HG03354 (cell line): ENCODE measurements around the gene KIF24.
"Not testable (repeated sequence)": the region's sequence is repeated elsewhere in the genome, so short reads cannot be mapped to it uniquely, and the experiment has no call there.

Source experiments
- ATAC-seq: cut with Tn5 transposase; IDR thresholded peaks from one replicate; pipeline ENCODE4 v1.9.1; 2021; ENCODE audit warnings: mild to moderate bottlenecking; ENCODE audit not compliant: unreplicated experiment, poor library complexity, severe bottlenecking

The KIF24 gene

DNA sequence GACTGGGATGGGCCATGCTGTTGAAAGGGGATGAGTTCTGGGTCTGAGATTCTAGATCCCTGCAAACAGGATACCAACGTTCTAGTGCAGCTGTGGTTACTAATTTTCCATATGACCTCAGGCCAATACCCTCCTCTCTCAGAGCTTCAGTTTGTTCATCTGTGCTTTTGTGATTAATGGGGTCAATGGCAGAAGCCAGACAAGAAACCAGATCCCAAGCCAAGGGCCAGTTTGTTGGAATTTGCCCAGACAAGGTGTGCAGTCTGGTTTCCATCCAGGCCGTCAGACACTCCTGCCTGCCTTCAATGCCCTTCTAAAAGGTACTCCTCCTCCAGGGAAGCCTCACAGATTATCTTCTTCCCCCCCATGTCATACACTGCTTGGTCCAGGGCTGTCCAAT, 36.2 kb upstream of the KIF24 start:
- ATAC-seq = no peak

DNA sequence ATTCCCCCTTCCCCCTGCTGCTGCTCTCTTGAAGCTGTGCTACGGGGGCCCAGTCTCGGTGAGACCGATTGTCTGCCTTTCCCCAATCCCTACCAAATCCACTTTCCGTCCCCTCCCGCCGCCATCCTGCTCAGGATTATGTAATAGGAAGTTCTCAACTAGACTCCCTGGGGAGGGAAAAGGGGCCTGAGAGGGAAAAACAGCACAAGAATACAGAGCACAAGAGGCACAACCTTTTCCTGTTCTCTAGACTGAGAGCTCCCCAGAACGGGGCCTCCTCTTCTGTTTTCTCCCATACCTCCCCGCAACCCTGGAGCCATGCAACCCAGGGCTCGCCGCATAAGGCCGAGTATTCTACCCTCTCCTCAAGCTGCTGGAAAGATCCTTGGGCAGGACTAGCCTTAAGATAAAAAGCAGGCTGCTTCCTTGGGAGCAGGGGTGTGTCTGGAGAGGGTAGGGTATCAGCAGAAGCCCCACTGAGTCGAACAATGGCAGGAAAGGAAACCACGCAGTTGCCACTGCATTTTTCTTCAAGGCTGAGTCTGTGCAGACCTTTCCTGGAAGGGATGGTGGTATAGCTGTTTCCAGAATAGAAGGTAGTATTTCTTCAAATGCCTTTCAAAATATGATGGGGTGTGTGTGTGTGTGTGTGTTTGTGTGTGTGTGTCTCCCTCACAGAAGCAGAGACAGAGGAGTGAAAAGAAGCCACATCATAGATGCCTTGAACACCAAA, 34.7 kb upstream of the KIF24 start:
- ATAC-seq = no peak

DNA sequence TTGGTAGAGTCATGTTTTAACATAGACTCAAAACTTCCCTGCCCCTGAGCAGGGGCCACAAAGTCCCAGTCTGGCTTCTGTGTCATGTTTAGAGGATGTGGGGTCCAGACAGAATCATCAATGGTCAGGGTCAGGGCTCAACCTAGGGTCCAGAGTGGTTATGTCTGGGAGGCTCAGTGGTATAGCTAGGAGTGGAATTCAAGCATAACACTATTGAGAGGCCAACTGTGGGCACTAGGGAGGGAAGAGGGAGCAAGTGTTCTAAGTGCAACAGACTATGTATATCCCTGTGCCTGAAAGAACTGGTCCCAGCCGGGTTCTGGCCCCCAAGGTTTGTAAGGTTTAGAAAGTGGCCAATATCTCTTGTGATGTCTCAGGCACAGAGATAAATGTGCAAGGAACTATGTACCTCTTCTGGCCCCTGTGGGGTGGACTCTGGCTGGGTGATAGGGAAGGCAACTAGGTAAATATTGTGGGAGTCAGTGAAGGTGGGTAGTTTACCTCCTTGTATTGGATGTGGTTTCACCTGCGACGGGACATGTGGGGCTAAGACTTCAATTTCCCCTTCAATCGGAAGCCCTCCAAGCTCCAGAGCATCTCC, 33.6 kb upstream of the KIF24 start:
- no peak for ATAC-seq

DNA sequence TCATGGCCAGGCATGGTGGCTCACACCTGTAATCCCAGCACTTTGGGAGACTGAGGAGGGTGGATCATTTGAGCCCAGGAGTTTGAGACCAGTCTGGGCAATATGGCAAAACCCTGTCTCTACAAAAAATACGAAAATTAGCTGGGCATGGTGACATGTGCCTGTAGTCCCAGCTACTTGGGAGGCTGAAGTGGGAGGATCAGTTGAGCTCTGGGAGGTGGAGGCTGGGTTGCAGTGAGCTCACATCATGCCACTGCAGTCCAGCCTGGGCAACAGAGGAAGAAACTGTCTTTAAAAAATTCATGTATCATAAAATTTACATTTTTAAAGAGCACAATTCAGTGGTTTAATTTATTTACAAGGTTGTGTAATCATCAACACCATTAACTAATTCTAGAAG, 23.9 kb upstream of the KIF24 start:
- ATAC-seq = not testable (repeated sequence)

DNA sequence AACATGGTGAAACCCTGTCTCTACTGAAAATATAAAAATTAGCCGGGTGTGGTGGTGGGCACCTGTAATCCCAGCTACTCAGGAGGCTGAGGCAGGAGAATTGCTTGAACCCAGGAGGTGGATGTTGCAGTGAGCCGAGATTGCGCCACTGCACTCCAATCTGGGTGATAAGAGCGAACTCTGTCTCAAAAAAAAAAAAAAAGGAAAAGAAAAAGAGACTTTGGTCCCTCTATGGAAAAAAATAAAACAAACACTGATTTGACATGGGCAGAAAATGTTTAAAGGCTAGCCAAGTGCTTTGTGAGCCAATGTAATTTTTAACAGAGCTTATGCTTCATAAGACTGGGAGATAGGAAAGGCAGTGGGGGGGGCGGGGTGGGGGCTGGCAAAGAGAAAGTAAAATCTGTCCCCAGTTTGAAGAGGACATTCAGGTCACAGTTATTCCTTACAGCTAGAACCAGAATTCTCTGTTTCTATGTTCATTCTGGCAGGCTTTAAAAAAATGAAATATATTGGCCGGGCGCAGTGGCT, 23.1 kb upstream of the KIF24 start:
- ATAC-seq = not testable (repeated sequence)

DNA sequence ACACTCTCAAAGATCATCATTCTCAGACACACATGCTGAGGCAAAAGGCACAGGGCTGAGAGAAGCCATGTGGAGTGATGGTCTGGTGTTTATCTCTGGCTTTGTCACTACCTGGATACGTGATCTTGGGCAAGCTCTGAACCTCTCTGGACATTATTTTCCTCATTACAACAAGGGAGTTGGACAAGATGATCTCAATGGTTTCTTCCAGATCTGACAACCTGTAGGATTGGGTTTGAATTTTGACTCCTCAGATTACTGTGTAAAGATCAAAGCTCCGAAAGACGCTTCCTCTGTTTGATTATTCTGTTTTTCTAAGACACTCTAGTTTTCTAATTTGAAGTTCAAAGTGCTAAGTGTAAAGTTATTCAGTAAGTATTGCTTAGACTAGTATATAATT, 20.3 kb upstream of the KIF24 start:
- no peak for ATAC-seq

DNA sequence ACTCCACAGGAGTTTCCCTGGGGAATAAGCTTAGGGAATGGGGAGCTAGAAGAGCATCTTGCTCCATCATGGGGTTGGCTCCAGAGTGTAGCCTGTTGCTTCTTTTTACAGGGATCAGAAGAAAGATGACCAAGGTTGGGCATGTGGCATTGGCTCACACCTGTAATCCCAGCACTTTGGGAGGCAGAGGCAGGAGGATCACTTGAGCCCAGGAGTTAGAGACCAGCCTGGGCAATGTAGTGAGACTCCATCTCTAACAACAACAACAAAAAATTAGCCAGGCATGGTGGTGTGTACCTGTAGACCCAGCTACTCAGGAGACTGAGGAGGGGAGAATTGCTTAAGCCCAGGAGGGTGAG, 18.7 kb upstream of the KIF24 start:
- no peak for ATAC-seq

DNA sequence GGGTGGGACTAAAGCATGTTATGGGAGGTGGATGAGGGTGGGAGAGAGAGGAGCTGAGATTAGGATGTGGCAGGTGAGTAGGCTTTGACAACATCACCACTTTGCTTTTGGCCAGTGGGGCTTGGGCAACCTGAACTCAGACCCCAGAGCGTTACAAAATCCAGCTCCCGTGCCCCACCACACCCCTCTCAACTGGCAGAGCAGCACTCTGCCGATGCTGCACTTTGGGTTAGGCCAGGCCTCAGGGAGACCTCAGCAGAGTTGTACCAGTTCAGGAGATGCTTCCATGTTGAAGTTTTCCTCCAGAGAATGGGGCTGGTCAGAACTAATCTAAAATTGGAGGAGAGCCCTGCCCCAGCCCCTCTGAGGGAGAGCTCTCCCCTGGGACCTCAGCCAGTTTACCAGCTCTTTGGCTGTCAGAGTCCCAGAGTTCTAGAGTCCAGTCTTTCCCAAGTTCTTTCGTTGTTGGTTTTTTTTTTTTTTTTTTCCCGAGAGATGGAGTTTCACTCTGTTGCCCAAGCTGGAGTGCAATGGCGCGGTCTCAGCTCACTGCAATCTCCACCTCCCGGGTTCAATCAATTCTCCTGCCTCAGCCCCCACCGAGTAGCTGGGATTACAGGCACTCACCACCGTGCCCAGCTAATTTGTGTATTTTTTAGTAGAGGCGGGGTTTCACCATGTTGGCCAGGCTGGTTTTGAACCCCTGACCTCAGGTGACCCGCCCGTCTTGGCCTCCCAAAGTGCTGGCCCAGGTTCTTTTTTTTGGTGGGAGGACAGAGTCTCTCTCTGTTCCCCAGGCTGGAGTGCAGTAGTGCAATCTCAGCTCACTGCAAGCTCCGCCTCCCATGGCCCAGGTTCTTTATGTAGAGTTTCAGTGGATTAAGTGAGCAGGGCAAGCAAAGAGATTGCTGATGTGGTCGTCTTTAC, 18.1 kb upstream of the KIF24 start:
- ATAC-seq = no peak

DNA sequence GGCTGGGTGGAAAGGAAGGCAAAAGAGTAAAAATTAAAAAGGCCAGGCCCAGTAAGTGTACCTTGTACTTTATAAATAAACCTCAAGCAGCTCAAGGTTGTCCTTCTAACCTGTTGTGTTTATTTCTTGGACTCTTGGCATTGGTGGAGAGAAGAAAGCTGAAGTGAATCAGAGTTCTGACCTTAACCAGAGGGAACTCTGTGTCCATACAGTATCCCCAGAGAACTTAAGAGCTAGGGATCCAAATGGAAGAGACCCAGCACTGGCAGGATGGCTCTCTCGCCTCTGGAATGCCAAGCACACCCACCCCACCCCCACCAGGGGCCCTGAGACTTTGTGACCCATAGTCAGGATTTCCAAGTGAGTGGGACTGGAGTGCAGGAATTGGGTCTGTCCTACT, 14.5 kb upstream of the KIF24 start:
- no peak for ATAC-seq

DNA sequence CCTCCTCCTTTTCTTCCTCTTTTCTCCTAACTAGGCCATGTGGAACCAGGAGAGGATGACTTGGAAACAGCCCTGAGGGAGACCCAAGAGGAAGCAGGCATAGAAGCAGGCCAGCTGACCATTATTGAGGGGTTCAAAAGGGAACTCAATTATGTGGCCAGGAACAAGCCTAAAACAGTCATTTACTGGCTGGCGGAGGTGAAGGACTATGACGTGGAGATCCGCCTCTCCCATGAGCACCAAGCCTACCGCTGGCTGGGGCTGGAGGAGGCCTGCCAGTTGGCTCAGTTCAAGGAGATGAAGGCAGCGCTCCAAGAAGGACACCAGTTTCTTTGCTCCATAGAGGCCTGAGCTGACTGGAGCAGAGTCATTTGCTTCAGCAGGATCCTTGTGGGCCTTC, 14.0 kb upstream of the KIF24 start:
- no peak for ATAC-seq

DNA sequence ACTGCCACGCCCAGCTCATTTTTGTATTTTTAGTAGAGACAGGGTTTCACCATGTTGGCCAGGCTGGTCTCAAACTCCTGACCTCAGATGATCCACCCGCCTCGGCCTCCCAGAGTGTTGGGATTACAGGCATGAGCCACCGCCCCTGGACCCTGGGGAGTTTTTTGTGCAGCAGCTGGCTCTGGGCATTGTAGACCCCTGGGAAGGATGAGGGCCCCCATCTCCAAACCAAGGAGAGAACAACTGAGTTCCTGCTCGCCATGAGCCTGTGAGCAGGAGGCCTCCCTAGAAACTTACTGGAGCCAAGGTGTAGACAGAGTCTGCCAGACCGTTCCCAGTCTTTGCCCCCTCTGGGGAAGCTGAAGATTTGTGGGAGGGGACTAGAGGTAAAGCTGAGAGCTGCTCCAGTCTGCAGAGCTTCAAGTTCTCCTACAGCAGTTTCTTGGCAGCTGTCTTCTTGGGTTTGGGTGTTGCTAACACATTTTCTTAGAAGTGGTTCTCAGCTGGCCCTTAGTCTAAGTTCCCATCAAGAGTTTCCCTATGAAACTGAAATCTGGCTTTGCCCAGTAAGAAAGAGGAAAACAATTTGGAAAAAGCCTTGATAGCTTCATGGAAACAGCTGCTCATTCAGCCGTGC, 12.7 kb upstream of the KIF24 start:
- no peak for ATAC-seq

DNA sequence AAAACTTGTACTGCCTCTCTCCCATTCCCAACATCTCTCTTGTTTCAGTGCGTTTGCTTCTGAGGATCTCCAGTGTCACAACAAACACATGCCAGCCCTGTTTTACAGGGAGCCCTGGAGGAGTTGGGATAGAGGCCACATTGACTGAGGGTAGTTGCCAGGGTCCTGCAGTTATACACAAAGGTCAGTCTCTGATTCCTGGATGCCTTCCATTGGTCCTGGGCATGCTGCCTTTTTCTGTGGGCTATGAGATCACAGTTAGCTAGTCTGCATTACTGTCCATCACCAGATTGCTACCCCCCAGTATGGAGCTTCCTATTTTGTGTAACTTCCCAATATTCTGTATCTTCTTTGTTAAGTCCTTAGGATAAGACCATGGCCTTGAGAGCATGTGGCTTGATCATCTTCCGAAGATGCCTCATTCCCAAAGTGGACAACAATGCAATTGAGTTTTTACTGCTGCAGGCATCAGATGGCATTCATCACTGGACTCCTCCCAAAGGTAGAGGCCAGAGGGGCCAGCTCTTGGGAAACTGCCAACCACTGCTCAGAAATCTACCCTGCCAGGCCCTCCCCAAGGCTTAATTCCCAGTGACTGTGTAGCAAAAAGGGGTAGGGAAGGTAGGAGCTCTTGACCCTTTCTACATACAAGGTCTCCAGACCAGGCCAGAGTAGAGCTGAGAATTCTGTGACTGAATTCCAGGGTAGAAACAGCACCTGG, 9.8 kb upstream of the KIF24 start:
- ATAC-seq = no peak

DNA sequence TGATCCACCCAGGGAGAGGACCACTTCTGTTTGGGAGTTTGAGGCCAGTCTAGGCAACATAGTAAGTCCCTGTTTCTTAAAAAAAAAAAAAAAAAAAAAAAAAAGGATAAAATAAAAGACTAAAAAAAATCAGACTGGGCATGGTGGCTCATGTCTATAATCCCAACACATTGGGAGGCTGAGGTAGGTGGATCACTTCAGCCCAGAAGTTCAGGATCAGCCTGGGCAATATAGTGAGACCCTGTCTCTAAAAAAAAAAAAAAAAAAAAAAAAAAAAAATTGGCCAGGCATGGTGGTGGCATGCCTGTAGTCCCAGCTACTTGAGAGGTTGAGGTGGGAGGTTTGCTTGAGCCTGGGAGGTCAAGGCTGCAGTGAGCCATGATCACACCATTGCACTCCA, 9.0 kb upstream of the KIF24 start:
- ATAC-seq = not testable (repeated sequence)

DNA sequence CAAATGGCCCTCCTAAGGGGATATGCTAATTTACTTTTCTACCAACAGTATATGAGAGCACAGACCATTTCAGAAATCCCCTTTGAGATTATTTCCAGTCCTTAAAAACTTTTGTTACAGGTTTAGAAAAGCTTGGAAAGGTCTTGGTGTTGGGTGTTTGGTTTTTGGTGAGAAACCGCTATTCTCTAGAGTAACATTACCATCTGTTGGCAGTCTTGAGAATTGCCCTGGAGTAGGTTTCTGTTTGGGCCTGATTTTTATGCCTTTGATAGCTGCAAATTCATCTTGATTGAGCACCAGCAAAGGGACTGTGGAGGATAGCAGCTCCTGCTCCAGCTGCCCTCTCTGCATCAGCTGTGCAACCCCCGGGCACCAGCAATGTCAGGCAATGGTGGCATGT, 8.3 kb upstream of the KIF24 start:
- ATAC-seq = no peak

DNA sequence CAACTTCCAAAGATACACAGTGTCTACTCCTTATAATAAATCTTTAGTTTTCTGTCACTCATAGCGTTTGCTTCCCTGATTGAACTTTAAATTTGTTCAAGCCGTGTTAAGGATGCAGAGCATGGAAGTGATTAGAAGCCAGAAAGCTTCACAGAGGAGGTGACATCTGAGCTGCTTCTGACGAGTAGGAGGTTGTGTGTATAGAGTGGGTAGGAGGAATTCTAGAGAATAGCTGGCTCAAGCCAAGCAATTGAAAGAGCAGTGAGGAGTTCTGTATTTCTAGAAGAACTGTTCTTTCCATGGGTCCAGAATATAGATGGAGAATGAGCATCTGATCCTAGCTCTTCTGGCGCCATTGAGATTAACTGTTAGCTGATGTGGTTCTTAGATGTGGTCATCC, 6.3 kb upstream of the KIF24 start:
- ATAC-seq = no peak

DNA sequence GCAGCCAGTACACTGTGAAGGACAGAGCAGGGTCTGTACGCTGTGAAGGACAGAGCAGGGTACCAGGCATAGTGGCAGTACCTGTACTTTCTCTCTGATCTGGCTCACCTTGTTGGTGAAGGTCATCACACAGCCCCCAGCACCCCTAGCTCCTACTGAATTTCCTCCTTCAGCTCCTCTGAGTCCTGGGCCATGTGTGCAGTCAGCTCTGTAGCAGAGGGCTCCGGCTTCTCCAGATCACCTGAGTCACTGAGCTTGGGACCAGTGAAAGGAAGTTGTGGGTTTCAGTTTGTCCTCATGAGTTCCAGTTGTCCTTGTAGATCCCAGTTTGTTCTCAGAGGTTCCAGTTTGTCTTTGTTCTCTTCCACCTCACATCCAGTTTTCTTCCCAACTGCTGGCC, 5.8 kb upstream of the KIF24 start:
- ATAC-seq = no peak

DNA sequence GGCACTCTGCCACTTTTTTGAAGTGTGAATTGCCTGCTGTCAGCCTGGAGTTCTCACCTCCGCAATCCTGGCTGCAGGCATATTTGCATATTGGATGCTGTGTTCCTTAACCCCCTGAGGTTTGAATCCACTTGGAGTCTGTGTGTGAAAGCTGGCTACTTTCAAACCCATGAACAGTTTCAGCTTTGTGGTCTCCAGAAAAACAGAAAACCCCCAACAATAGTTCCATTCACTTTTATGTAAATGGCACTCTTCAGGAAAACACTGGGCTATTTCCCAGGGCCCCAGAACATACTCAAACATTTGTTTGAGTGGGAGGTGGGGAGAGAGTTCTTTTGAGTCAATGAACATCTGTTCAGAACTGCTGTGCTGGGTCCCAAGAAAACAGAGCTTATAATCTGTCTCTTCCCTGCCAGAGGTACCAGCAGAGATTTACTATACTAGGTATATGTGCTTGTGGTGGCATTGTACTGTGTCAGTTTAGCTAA, 5.3 kb upstream of the KIF24 start:
- no peak for ATAC-seq

DNA sequence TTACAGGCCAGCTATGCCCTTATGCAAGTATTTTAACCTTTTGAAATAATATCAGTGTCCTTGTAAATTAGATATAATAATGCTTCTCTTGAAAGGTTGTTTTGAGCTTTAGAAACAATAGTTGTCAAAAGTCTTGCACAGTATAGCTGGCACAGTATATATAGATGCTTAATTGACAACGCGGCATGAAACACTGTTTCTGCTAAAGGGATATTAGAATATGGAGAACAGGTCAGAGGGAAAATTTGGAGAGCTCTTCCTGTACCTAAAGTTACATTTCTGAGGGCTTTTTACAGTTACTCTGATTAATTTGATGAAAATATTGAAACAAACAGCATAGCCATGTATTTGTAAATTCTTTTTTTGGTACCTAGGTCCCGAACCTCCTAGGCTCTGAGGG, 4.8 kb upstream of the KIF24 start:
- ATAC-seq = no peak
